ENCODE results near the gene EXOC5.
"Not testable (repeated sequence)": the region's sequence is repeated elsewhere in the genome, so short reads cannot be mapped to it uniquely, and the experiment has no call there.

The EXOC5 gene

GRCh38 chr14:57258221-57258620 is 10.5 kb downstream of the EXOC5 start:
- not testable (repeated sequence) for DNase-seq

GRCh38 chr14:57254884-57255283 is 13.8 kb downstream of the EXOC5 start:
- no peak for DNase-seq

GRCh38 chr14:57246933-57247657 is 21.6 kb downstream of the EXOC5 start:
- no peak for DNase-seq

- no peak for DNase-seq
These were observed 22.8 kb downstream of the EXOC5 start for GRCh38 chr14:57245941-57246340.

- DNase-seq, result no peak
These were observed 24.6 kb downstream of the EXOC5 start for GRCh38 chr14:57244106-57244505.

- no peak for DNase-seq
These were observed 25.4 kb downstream of the EXOC5 start for GRCh38 chr14:57243320-57243719.

GRCh38 chr14:57240115-57240514 is 28.6 kb downstream of the EXOC5 start:
- not testable (repeated sequence) for DNase-seq

- DNase-seq, result no peak
These were observed 36.7 kb downstream of the EXOC5 start for GRCh38 chr14:57232006-57232405.

- not testable (repeated sequence) for DNase-seq
These were observed 40.4 kb downstream of the EXOC5 start for GRCh38 chr14:57228320-57228719.

GRCh38 chr14:57227083-57227482 is 41.6 kb downstream of the EXOC5 start:
- no peak for DNase-seq

- no peak for DNase-seq
These were observed 46.8 kb downstream of the EXOC5 start for GRCh38 chr14:57221931-57222330.

GRCh38 chr14:57212919-57213318 is 55.8 kb downstream of the EXOC5 start:
- DNase-seq, result no peak

- no peak for DNase-seq
These were observed 59.1 kb downstream of the EXOC5 start for GRCh38 chr14:57209561-57209960.

- DNase-seq, result no peak
These were observed 62.8 kb downstream of the EXOC5 start for GRCh38 chr14:57205938-57206337.

- not testable (repeated sequence) for DNase-seq
These were observed 66.0 kb downstream of the EXOC5 start for GRCh38 chr14:57202672-57203071.

GRCh38 chr14:57199921-57200320 is 68.8 kb downstream of the EXOC5 start:
- no peak for DNase-seq

GRCh38 chr14:57189070-57189469 is 79.6 kb downstream of the EXOC5 start:
- peak; percentile 47 for DNase-seq

GRCh38 chr14:57182760-57183503 is 85.8 kb downstream of the EXOC5 start:
- DNase-seq, result no peak

GRCh38 chr14:57179273-57179672 is 89.4 kb downstream of the EXOC5 start:
- DNase-seq, result no peak

GRCh38 chr14:57174466-57174865 is 94.2 kb downstream of the EXOC5 start:
- peak; percentile 62 for DNase-seq

GRCh38 chr14:57171903-57172302 is 96.8 kb downstream of the EXOC5 start:
- no peak for DNase-seq

GRCh38 chr14:57171363-57171762 is 97.3 kb downstream of the EXOC5 start:
- DNase-seq, result peak; percentile 22

- DNase-seq, result no peak
These were observed 98.8 kb downstream of the EXOC5 start for GRCh38 chr14:57169901-57170300.

- DNase-seq, result no peak
These were observed 100.5 kb downstream of the EXOC5 start for GRCh38 chr14:57168138-57168679.
